NB4 (cell line): ENCODE results near the gene KIRREL3.

ENCODE experiments used
- CTCF ChIP-seq: IDR thresholded peaks from one replicate; pipeline ENCODE4 v1.5.1; 2012; ENCODE audit warnings: low read depth, low read length
- MAX ChIP-seq: IDR thresholded peaks from 2 replicates; pipeline ENCODE4 v1.6.1; 2011; ENCODE audit warnings: low read depth, low read length
- MYC ChIP-seq: IDR thresholded peaks from 2 replicates; pipeline ENCODE4 v1.6.1; 2011; ENCODE audit warnings: low read depth, low read length
- POLR2A ChIP-seq: IDR thresholded peaks from 2 replicates; pipeline ENCODE4 v1.6.1; 2011; ENCODE audit warnings: mild to moderate bottlenecking; ENCODE audit not compliant: insufficient read length; ENCODE audit errors: extremely low read depth

GRCh38 chr11:126469311-126469710, 531.3 kb downstream of the KIRREL3 start:
- TF ChIP-seq CTCF: no peak
- TF ChIP-seq POLR2A: no peak
- no peak for TF ChIP-seq MAX
- no peak for TF ChIP-seq MYC
